Measurements from ENCODE around the gene LRP1B.
"Not testable (repeated sequence)": the region's sequence is repeated elsewhere in the genome, so short reads cannot be mapped to it uniquely, and the experiment has no call there.

Gene LRP1B

GRCh38 chr2:140565756-140566155 lies 1565.1 kb downstream of the LRP1B start:
- H3K4me3 ChIP-seq (ENCODE audit: low read depth, low read length): no peak overlapping the region
- DNase-seq (ENCODE audit: low read depth): no peak
- TF ChIP-seq CTCF (IDR thresholded peaks at IDR 0.05; ENCODE audit: control insufficient read depth, extremely low read depth, insufficient read depth): no peak

- H3K4me3 ChIP-seq (ENCODE audit: low read depth, low read length): no peak overlapping the region
- no peak for TF ChIP-seq CTCF (IDR thresholded peaks at IDR 0.05; ENCODE audit: control insufficient read depth, extremely low read depth, insufficient read depth)
- DNase-seq (ENCODE audit: low read depth): no peak
Observed at GRCh38 chr2:140555701-140556100, 1575.1 kb downstream of the LRP1B start.

- H3K4me3 ChIP-seq (ENCODE audit: low read depth, low read length): no peak overlapping the region
- no peak for TF ChIP-seq CTCF (IDR thresholded peaks at IDR 0.05; ENCODE audit: control insufficient read depth, extremely low read depth, insufficient read depth)
- DNase-seq (ENCODE audit: low read depth): no peak
Observed at GRCh38 chr2:140552634-140553033, 1578.2 kb downstream of the LRP1B start.

GRCh38 chr2:140551287-140551686 lies 1579.5 kb downstream of the LRP1B start:
- no peak for DNase-seq (ENCODE audit: low read depth)
- TF ChIP-seq CTCF (IDR thresholded peaks at IDR 0.05; ENCODE audit: control insufficient read depth, extremely low read depth, insufficient read depth): no peak
- no peak overlapping the region for H3K4me3 ChIP-seq (ENCODE audit: low read depth, low read length)

- H3K4me3 ChIP-seq (ENCODE audit: low read depth, low read length): no peak overlapping the region
- TF ChIP-seq CTCF (IDR thresholded peaks at IDR 0.05; ENCODE audit: control insufficient read depth, extremely low read depth, insufficient read depth): no peak
- DNase-seq (ENCODE audit: low read depth): no peak
Observed at GRCh38 chr2:140550821-140551220, 1580.0 kb downstream of the LRP1B start.

- not testable (repeated sequence) for DNase-seq (ENCODE audit: low read depth); H3K4me3 ChIP-seq (ENCODE audit: low read depth, low read length)
Observed at GRCh38 chr2:140544769-140545168, 1586.0 kb downstream of the LRP1B start.

- no peak overlapping the region for H3K4me3 ChIP-seq (ENCODE audit: low read depth, low read length)
- no peak for TF ChIP-seq CTCF (IDR thresholded peaks at IDR 0.05; ENCODE audit: control insufficient read depth, extremely low read depth, insufficient read depth)
- no peak for DNase-seq (ENCODE audit: low read depth)
Observed at GRCh38 chr2:140542627-140543026, 1588.2 kb downstream of the LRP1B start.

Data from LNCaP clone FGC (cell line).